B cell (primary cell): ENCODE results near the gene PWWP2B. TPM values are rescaled to one million over a fixed set of nuclear protein-coding genes. Genes with fewer than 3 reads are reported as not detected.
A peak's percentile ranks its signal among the peaks of the same experiment; 100 is the strongest.

Experiments
- ATAC-seq: fragments of 200-7000 bp; cut with Tn5 transposase; one replicate; pipeline ENCODE4 v1.10.0; 2021; ENCODE audit warnings: low read depth, mild to moderate bottlenecking, moderate number of reproducible peaks, moderate library complexity
- CTCF ChIA-PET: fragments of 350-600 bp; sonication (Branson Sonifier 250); formaldehyde crosslinking; loops from one replicate; lab custom pipeline; 2021; ENCODE audit warnings: antibody characterized with exemption, inconsistent platforms; lab: Charles Lee
- POLR2A ChIA-PET: fragments of 350-600 bp; sonication (Branson Sonifier 250); formaldehyde crosslinking; loops from one replicate; lab custom pipeline; 2021; ENCODE audit warnings: antibody characterized with exemption; lab: Charles Lee
- DNase-seq: peaks from one replicate; pipeline ENCODE4 v3.0.0; 2013
- H2AFZ ChIP-seq: 2 replicates; pipeline ENCODE4 v1.6.1; 2012; ENCODE audit warnings: mild to moderate bottlenecking, low read depth, low read length; ENCODE audit not compliant: insufficient read depth, poor library complexity, severe bottlenecking
- H3K27ac ChIP-seq, 2 donors: 1 replicate in 1 of 2; 2 replicates in 1 of 2; pipeline ENCODE4 v1.5.1; 2012 to 2013; ENCODE audit warnings: low read length in 2 of 2, mild to moderate bottlenecking in 2 of 2, moderate library complexity in 1 of 2
- H3K27me3 ChIP-seq, 4 experiments: fragments of 200-600 bp in 1 of 4; sonication (generic) in 1 of 4; replicated peaks in 1 of 4; 1 replicate in 2 of 4; 2 replicates in 2 of 4; pipeline versions ENCODE4 v1.6.1 to v1.7.0; 2013 to 2016; ENCODE audit warnings: low read length in 3 of 4, mild to moderate bottlenecking in 2 of 4, mixed read lengths in 1 of 4, moderate library complexity in 1 of 4; ENCODE audit not compliant: insufficient read depth in 4 of 4, control insufficient read depth in 3 of 4; ENCODE audit errors: control extremely low read depth in 1 of 4
- H3K36me3 ChIP-seq, 2 experiments: replicated peaks in 1 of 2; 1 replicate in 1 of 2; 2 replicates in 1 of 2; pipeline versions ENCODE4 v1.6.1 to v1.7.1; 2013; ENCODE audit warnings: low read length in 1 of 2; ENCODE audit not compliant: insufficient read depth in 2 of 2, control insufficient read depth in 1 of 2; ENCODE audit errors: control extremely low read depth in 1 of 2, extremely low read depth in 1 of 2
- H3K4me1 ChIP-seq, 2 donors: fragments of 200-600 bp in 1 of 2; sonication (generic) in 1 of 2; 1 replicate in 1 of 2; 2 replicates in 1 of 2; pipeline versions ENCODE4 v1.5.1 to v1.6.1; 2013 to 2017; ENCODE audit warnings: low read length in 2 of 2; ENCODE audit not compliant: control insufficient read depth in 2 of 2, insufficient read depth in 2 of 2
- H3K4me2 ChIP-seq: replicated peaks from 2 replicates; pipeline ENCODE3; 2012; ENCODE audit warnings: mild to moderate bottlenecking, low read depth, low read length; ENCODE audit not compliant: poor library complexity, severe bottlenecking
- H3K4me3 ChIP-seq, 5 experiments: fragments of 200-600 bp in 1 of 5; sonication (generic) in 1 of 5; 1 replicate in 3 of 5; 2 replicates in 2 of 5; pipeline versions ENCODE4 v1.5.1 to v1.7.0; 2011 to 2016; ENCODE audit warnings: low read length in 4 of 5, mild to moderate bottlenecking in 4 of 5, low read depth in 2 of 5, control low read depth in 1 of 5, moderate library complexity in 1 of 5; ENCODE audit not compliant: insufficient read depth in 1 of 5; ENCODE audit errors: control extremely low read depth in 1 of 5, extremely low read depth in 1 of 5
- H3K79me2 ChIP-seq: fragments of 200-600 bp; sonication (generic); one replicate; pipeline ENCODE4 v1.6.0; 2016; ENCODE audit warnings: low read length; ENCODE audit not compliant: control insufficient read depth, insufficient read depth
- H3K9ac ChIP-seq: fragments of 200-600 bp; sonication (generic); 2 replicates; pipeline ENCODE4 v1.6.1; 2017; ENCODE audit warnings: mild to moderate bottlenecking, low read length, moderate library complexity
- H3K9me3 ChIP-seq, 3 donors: one replicate each; pipeline versions ENCODE4 v1.6.1 to v1.7.1; 2013; ENCODE audit warnings: low read length in 2 of 3; ENCODE audit not compliant: control insufficient read depth in 2 of 3, insufficient read depth in 1 of 3; ENCODE audit errors: control extremely low read depth in 1 of 3
- H4K20me1 ChIP-seq: 2 replicates; pipeline ENCODE4 v1.6.0; 2012; ENCODE audit warnings: mild to moderate bottlenecking, low read length; ENCODE audit not compliant: insufficient read depth, control insufficient read depth, poor library complexity, severe bottlenecking
- H3K27ac Mint-ChIP-seq: one replicate; pipeline ENCODE4 v1.8.0; 2021; ENCODE audit warnings: mixed read lengths
- H3K27me3 Mint-ChIP-seq: one replicate; pipeline ENCODE4 v1.8.0; 2021; ENCODE audit warnings: mixed read lengths
- H3K4me1 Mint-ChIP-seq: one replicate; pipeline ENCODE4 v1.8.0; 2021; ENCODE audit warnings: mixed read lengths
- H3K4me3 Mint-ChIP-seq: one replicate; pipeline ENCODE4 v1.8.0; 2021; ENCODE audit warnings: mixed read lengths
- H3K9me3 Mint-ChIP-seq: one replicate; pipeline ENCODE4 v1.8.0; 2022; ENCODE audit warnings: mixed read lengths; ENCODE audit not compliant: insufficient read depth
- CTCF ChIP-seq: fragments of 200-600 bp; IDR thresholded peaks from one replicate; pipeline ENCODE4 v1.8.0; 2022; ENCODE audit warnings: antibody characterized with exemption, mild to moderate bottlenecking
- EZH2 ChIP-seq: IDR thresholded peaks from 2 replicates; pipeline ENCODE4 v1.6.1; 2012; ENCODE audit warnings: borderline replicate concordance, low read depth, mild to moderate bottlenecking, moderate library complexity, low read length; ENCODE audit not compliant: insufficient read depth, poor library complexity, severe bottlenecking
- WGBS: methylation state at CpG from one replicate; pipeline ENCODE4 v1.1.5; 2013; ENCODE audit warnings: missing lambda C conversion rate; ENCODE audit not compliant: insufficient coverage; 5-methylcytosine and 5-hydroxymethylcytosine counted together
- intact Hi-C: fragments of 100-400 bp; cut with micrococcal nuclease; formaldehyde crosslinking; loops from one replicate; pipeline ENCODE4 v1.10.0; 2022
- polyA plus RNA-seq: library from polyadenylated mRNA; depleted of rRNA; stranded (reverse); fragments of >200 nt; gene quantifications from 2 replicates; pipeline ENCODE4 v1.2.3, GENCODE V29; 2012
- total RNA-seq, 2 donors: library from RNA; stranded (reverse); fragments of 120-200 nt in 1 of 2; gene quantifications; 1 replicate in 1 of 2; 2 replicates in 1 of 2; pipeline versions ENCODE4 v1.2.3 to v1.2.4, GENCODE V29; 2013 to 2022

Gene PWWP2B
- total and polyA plus RNA-seq, 2 donors (not counting 1 experiment from before 2014, with no cell fraction given): 13.6 to 34.4 TPM

DNA sequence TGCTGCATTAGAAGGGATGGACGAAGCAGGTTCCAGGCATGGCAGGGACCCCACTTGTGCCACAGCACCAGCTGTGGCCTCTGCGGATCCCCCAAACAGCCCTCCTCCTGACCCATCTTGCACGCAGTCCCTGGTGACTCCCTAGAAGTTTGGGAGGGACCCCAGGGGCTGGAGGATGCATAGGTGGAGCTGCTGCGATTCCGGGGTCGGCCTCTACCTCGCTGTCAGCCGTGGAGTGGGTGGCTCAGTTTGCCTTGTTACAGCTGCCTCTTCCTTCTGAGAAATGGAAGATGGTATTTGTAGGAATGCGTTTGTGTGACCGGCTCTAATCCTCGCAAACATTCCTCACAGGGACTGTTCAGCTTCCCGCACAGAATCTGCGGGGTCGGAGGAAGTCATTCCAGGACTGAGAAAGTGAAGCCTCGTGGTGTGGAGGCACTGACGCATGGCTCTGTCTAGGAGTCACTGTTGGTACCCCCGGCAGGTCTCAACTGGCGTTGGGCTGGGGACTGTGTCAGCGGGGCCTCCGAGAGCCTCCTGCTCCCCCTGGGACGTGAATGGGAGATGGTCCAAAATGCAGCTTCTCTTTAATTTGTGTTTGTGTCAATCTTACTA is 17.5 kb downstream of the PWWP2B start:
- no peak overlapping the region for H2AFZ ChIP-seq
- peaks cover 77% of the 10 kb centered on the region for H3K79me2 ChIP-seq
- ATAC-seq: no peak
- H3K27me3 ChIP-seq: no peaks in the 10 kb centered on the region
- POLR2A ChIA-PET: no interaction called here
- DNase-seq: no peak
- no peaks in the 10 kb centered on the region for H3K9me3 Mint-ChIP-seq
- no peak overlapping the region for H3K4me3 Mint-ChIP-seq
- CTCF ChIA-PET: interaction anchor here (1.2 to 2.4 kb wide), 2 partner anchors 29 to 38 kb away, joined by 3 to 7 read pairs; no protein-coding TSS in a partner anchor
- H3K27me3 Mint-ChIP-seq: no peaks in the 10 kb centered on the region
- peaks cover 46% of the 10 kb centered on the region for H3K4me1 Mint-ChIP-seq
- peaks cover 0 to 20% of the 10 kb centered on the region in 2 experiments for H3K36me3 ChIP-seq
- no peak overlapping the region for H3K27ac ChIP-seq
- H3K9ac ChIP-seq: no peak overlapping the region
- intact Hi-C loops: no loop called here
- peaks cover 35 to 60% of the 10 kb centered on the region in 2 donors for H3K4me1 ChIP-seq
- no peaks in the 10 kb centered on the region for H3K9me3 ChIP-seq
- whole genome bisulfite sequencing: 96% methylated on average over 16 of the region's 21 CpGs
- H3K4me2 ChIP-seq: no peak overlapping the region
- no peak overlapping the region for H3K27ac Mint-ChIP-seq
- no peak overlapping the region for H3K4me3 ChIP-seq
- H4K20me1 ChIP-seq: peaks cover 6% of the 10 kb centered on the region
- TF ChIP-seq CTCF (no peak), EZH2 (no peak)

DNA sequence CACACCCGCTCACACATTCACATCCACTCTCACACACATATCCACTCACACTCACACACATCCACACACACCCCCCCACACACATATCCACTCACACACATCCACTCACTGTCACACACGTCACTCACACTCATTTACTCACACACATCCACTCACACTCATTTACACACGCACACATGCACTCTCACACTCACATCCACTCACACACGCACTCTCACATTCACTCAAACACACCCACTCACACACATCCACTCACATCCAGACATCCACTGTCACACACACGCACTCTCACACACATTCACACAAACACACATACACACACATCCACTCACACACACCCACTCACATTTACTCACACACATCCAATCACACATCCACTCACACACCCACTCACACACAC is 18.3 kb downstream of the PWWP2B start:
- peaks cover 43 to 67% of the 10 kb centered on the region in 2 donors for H3K4me1 ChIP-seq
- no peak overlapping the region for H3K9ac ChIP-seq
- peak overlapping the region in 1 of 2 donors; percentile 32 for H3K27ac ChIP-seq
- peaks cover 0 to 20% of the 10 kb centered on the region in 2 experiments for H3K36me3 ChIP-seq
- Mint-ChIP-seq H3K27ac (peak overlapping the region; percentile 51), H3K4me1 (peaks cover 53% of the 10 kb centered on the region), H3K27me3 (no peaks in the 10 kb centered on the region), H3K9me3 (no peaks in the 10 kb centered on the region), H3K4me3 (peak overlapping the region; percentile 11)
- no peak overlapping the region for H3K4me2 ChIP-seq
- ATAC-seq: no peak
- intact Hi-C loops: no loop called here
- TF ChIP-seq EZH2: no peak
- TF ChIP-seq CTCF: no peak
- no peak for DNase-seq
- H3K27me3 ChIP-seq: no peaks in the 10 kb centered on the region
- no peaks in the 10 kb centered on the region for H4K20me1 ChIP-seq
- peaks cover 70% of the 10 kb centered on the region for H3K79me2 ChIP-seq
- POLR2A ChIA-PET: no interaction called here
- H2AFZ ChIP-seq: no peak overlapping the region
- H3K4me3 ChIP-seq: no peak overlapping the region
- 100% methylated on average over 5 of the region's 5 CpGs for WGBS
- CTCF ChIA-PET: no interaction called here
- H3K9me3 ChIP-seq: no peaks in the 10 kb centered on the region
